Ectodermal cell (in vitro differentiated cells): ENCODE measurements around the gene ZNF486.
"Not testable (repeated sequence)": the region's sequence is repeated elsewhere in the genome, so short reads cannot be mapped to it uniquely, and the experiment has no call there.

Experiments
- H3K27ac ChIP-seq: 2 replicates; pipeline ENCODE4 v1.7.0; 2013; ENCODE audit warnings: mild to moderate bottlenecking, low read depth, low read length; ENCODE audit not compliant: insufficient read depth, poor library complexity, severe bottlenecking
- H3K27me3 ChIP-seq: 2 replicates; pipeline ENCODE4 v1.7.0; 2013; ENCODE audit warnings: mild to moderate bottlenecking, low read length; ENCODE audit not compliant: insufficient read depth, control insufficient read depth, poor library complexity, severe bottlenecking
- H3K36me3 ChIP-seq: one replicate; pipeline ENCODE4 v1.7.0; 2013; ENCODE audit warnings: low read length; ENCODE audit not compliant: control insufficient read depth, insufficient read depth
- H3K4me1 ChIP-seq: one replicate; pipeline ENCODE4 v1.7.0; 2013; ENCODE audit warnings: low read length; ENCODE audit not compliant: control insufficient read depth, insufficient read depth
- H3K4me3 ChIP-seq: 2 replicates; pipeline ENCODE4 v1.7.0; 2013; ENCODE audit warnings: low read depth, low read length, control low read depth; ENCODE audit not compliant: insufficient read depth
- H3K9me3 ChIP-seq: 2 replicates; pipeline ENCODE4 v1.7.0; 2013; ENCODE audit warnings: mild to moderate bottlenecking, low read length, moderate library complexity; ENCODE audit not compliant: control insufficient read depth
- WGBS, 2 experiments: methylation state at CpG; one replicate each; pipeline ENCODE4 v1.1.7; 2013; ENCODE audit warnings: missing lambda C conversion rate in 2 of 2; 5-methylcytosine and 5-hydroxymethylcytosine counted together

The ZNF486 gene

DNA sequence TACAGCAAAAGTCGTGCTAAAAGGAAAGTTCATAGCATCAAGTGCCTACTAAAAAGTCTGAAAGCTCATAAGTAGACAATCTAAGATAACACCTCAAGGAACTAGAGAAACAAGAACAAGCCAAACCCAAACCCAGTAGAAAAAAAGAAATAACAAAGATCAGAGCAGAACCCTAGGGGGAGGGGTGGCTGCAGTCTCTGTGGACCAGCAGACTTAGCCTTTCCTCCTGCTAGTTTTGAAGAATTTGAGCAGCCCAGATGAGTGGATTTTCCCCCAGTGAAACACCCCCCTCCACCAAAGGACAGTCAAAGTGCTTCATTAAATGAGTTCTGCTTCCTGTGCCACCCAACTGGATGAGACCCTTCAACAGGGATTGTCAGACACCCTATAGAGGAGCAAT lies 2.6 kb upstream of the ZNF486 start:
- Histone ChIP-seq H3K9me3 (no peaks in the 10 kb centered on the region), H3K4me1 (no peaks in the 10 kb centered on the region), H3K4me3 (no peak overlapping the region), H3K27me3 (no peaks in the 10 kb centered on the region), H3K27ac (no peak overlapping the region), H3K36me3 (peaks cover 5% of the 10 kb centered on the region)
- 85 to 100% methylated on average over 1 of the region's 1 CpG for WGBS, 2 experiments

- no peak overlapping the region for H3K27ac ChIP-seq
- no peaks in the 10 kb centered on the region for H3K4me1 ChIP-seq
- no peak overlapping the region for H3K4me3 ChIP-seq
- no peaks in the 10 kb centered on the region for H3K9me3 ChIP-seq
- H3K36me3 ChIP-seq: peaks cover 14% of the 10 kb centered on the region
- no peaks in the 10 kb centered on the region for H3K27me3 ChIP-seq
- WGBS, 2 experiments: 88 to 99% methylated on average over 7 of the region's 7 CpGs
These were observed 932 bp upstream of the ZNF486 start for GRCh38 chr19:20165971-20166592.

DNA sequence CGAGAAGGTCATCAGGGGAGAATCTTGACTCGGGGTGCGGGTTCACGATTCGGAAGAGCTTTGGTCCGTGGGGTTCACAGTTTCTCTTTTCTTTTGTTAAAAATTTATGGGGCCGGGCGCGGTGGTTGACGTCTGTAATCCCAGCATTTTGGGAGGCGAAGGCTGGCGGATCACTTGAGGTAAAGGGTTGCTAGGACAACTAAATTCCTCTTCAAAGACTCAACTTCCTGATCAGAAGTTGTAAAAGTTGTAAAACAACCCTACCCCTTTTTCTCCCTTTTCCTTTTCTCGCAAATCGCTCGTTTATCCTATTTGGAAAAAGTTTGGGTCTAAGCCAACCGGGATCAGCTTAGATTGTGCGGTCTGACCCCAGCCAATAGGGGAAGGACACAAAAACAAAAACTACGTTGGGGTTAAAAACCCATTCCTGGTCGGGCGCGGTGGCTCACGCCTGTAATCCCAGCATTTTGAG lies 673 bp downstream of the ZNF486 start:
- H3K4me1 ChIP-seq: no peaks in the 10 kb centered on the region
- peaks cover 29% of the 10 kb centered on the region for H3K36me3 ChIP-seq
- 13 to 20% methylated on average over 22 of the region's 22 CpGs for WGBS, 2 experiments
- H3K27me3 ChIP-seq: no peaks in the 10 kb centered on the region
- peak overlapping the region; percentile 61 for H3K4me3 ChIP-seq
- H3K9me3 ChIP-seq: no peaks in the 10 kb centered on the region
- peak overlapping the region; percentile 94 for H3K27ac ChIP-seq

DNA sequence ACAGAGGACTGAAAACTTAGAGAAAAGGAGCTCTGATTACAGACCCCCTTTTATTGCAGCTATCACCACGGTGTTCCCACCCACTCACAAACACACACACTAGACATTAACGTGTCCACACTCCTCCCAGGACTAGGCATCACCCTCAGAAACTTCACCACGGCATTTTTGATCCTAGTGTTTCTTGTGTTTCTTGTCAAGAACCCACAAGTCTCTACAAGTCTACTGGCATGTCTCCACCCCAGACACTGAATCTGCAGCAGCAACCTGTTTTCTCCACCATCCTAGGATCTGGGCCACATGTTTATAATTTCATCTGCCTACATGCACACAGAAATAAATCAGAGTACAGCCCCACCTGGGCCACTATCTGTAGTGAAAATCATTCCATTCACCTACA lies 4.3 kb downstream of the ZNF486 start:
- Histone ChIP-seq H3K36me3 (peaks cover 40% of the 10 kb centered on the region), H3K4me1 (no peaks in the 10 kb centered on the region), H3K27ac (no peak overlapping the region), H3K4me3 (no peak overlapping the region), H3K9me3 (no peaks in the 10 kb centered on the region), H3K27me3 (no peaks in the 10 kb centered on the region)
- 91% methylated on average over 3 of the region's 3 CpGs for WGBS, 2 experiments

GRCh38 chr19:20175848-20176247 lies 8.8 kb downstream of the ZNF486 start:
- H3K27me3 ChIP-seq, H3K9me3 ChIP-seq, H3K4me3 ChIP-seq, H3K27ac ChIP-seq, H3K4me1 ChIP-seq: not testable (repeated sequence)
- WGBS, 2 experiments: 95 to 96% methylated on average over 28 of the region's 28 CpGs
- peaks cover 37% of the 10 kb centered on the region for H3K36me3 ChIP-seq

GRCh38 chr19:20179956-20180355 lies 12.9 kb downstream of the ZNF486 start:
- H3K36me3 ChIP-seq, H3K9me3 ChIP-seq, H3K4me1 ChIP-seq, H3K27me3 ChIP-seq, H3K4me3 ChIP-seq, H3K27ac ChIP-seq: not testable (repeated sequence)

DNA sequence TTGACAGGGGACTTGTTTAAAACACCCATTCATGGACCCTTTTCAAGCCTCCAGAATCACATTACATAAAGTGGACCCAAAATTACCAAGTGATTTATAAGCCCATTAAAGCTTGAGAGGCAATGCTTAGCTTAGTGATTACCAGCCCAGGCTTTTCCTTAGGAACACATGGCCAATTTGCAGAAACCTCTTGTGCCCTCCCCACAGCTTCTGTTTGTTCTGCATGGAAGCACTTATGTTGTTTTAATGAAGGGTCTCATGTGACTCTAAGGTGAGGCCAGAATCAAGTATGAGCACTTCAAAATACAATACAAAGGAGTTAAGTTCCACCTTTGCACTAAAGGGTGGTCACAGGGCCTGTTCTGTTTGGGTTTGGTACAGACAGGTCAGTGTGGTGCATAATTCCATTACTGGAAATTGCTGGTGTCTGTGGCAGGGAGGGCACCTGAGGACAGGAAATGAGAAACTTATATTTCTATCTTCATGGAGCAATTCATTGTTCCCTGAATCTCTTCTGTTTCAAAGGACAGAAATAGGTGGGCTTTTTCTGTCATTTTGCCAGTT lies 15.3 kb downstream of the ZNF486 start:
- H3K4me3 ChIP-seq: no peak overlapping the region
- peaks cover 4% of the 10 kb centered on the region for H3K36me3 ChIP-seq
- no peaks in the 10 kb centered on the region for H3K9me3 ChIP-seq
- no peaks in the 10 kb centered on the region for H3K27me3 ChIP-seq
- no peak overlapping the region for H3K27ac ChIP-seq
- H3K4me1 ChIP-seq: no peaks in the 10 kb centered on the region

- H3K4me3 ChIP-seq: no peak overlapping the region
- no peaks in the 10 kb centered on the region for H3K9me3 ChIP-seq
- H3K27me3 ChIP-seq: no peaks in the 10 kb centered on the region
- H3K4me1 ChIP-seq: no peaks in the 10 kb centered on the region
- no peak overlapping the region for H3K27ac ChIP-seq
- WGBS, 2 experiments: 91 to 98% methylated on average over 4 of the region's 4 CpGs
- H3K36me3 ChIP-seq: peaks cover 21% of the 10 kb centered on the region
These were observed 19.2 kb downstream of the ZNF486 start for GRCh38 chr19:20186174-20186573.

- H3K27me3 ChIP-seq: no peaks in the 10 kb centered on the region
- H3K4me3 ChIP-seq: no peak overlapping the region
- H3K4me1 ChIP-seq: no peaks in the 10 kb centered on the region
- 86 to 98% methylated on average over 2 to 3 of the region's 3 CpGs for WGBS, 2 experiments
- no peak overlapping the region for H3K27ac ChIP-seq
- peaks cover 47% of the 10 kb centered on the region for H3K36me3 ChIP-seq
- H3K9me3 ChIP-seq: peaks cover 2% of the 10 kb centered on the region
These were observed 30.7 kb downstream of the ZNF486 start for GRCh38 chr19:20197747-20198146.

DNA sequence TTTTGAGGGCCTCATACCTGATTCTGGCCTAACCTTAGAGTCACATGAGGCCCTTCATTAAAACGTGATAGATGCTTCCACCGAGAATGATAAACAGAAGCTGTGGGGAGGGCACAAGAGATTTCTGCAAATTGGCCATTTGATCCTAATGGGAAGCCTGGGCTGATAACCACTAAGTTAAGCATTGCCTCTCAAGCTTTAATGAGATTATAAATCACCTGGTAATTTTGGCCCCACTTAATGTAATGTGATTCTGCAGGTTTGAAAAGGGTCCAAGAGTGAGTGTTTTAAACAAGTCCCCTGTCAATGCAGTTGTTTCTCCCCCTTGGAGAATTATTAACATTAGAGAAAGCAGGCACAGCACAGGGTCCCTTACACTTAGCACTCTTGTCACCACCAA lies 42.0 kb downstream of the ZNF486 start:
- no peaks in the 10 kb centered on the region for H3K36me3 ChIP-seq
- 90 to 93% methylated on average over 2 of the region's 2 CpGs for WGBS, 2 experiments

GRCh38 chr19:20214366-20214765 lies 47.4 kb downstream of the ZNF486 start:
- WGBS, 2 experiments: 95% methylated on average over 22 to 26 of the region's 26 CpGs
- H3K36me3 ChIP-seq, H3K4me3 ChIP-seq: not testable (repeated sequence)

More for the DNA sequence above, 42.0 kb downstream of the ZNF486 start:
- no peak overlapping the region for H3K27ac ChIP-seq
- no peaks in the 10 kb centered on the region for H3K4me1 ChIP-seq
- H3K4me3 ChIP-seq: no peak overlapping the region
- H3K9me3 ChIP-seq: no peaks in the 10 kb centered on the region
- no peaks in the 10 kb centered on the region for H3K27me3 ChIP-seq

More at GRCh38 chr19:20214366-20214765, 47.4 kb downstream of the ZNF486 start:
- not testable (repeated sequence) for H3K4me1 ChIP-seq, H3K27ac ChIP-seq, H3K27me3 ChIP-seq, H3K9me3 ChIP-seq
